Raji (cell line): Measurements from ENCODE around the gene KANSL1.

Source experiments
- POLR2A ChIP-seq: IDR thresholded peaks from 2 replicates; pipeline ENCODE4 v1.6.1; 2011; ENCODE audit warnings: low read depth, low read length, control low read depth; ENCODE audit not compliant: insufficient read depth

KANSL1 gene

DNA sequence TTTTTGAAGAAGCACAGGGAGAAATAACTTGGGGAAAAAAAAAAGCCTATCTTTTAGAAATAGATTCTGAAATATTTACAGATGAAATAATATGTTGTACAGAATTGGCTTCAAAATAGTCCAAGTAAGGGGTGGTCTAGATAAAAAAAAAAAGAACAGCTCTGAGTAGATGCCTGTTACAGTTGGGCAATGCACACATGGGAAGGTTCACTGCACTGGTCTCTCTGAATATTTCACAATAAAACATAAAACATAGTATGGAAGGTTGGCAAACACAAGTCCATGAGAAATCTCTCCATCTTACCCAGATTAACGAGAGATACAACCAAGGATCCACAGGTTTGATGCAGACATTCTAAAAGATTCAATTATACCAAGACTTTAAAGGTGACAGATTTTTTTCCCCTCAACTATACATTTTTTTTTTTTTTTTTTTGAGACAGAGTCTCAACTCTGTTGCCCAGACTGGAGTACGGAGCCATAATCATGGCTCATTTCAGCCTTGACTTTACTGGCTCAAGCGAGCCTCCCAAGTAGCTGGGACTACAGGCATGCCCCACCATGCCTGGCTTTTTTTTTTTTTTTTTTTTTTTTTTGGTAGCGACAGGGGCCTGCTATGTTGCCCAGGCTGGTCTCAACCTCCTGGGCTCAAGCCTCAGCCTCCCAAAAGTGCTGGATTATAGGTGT lies 58.0 kb downstream of the KANSL1 start:
- TF ChIP-seq POLR2A = no peak

DNA sequence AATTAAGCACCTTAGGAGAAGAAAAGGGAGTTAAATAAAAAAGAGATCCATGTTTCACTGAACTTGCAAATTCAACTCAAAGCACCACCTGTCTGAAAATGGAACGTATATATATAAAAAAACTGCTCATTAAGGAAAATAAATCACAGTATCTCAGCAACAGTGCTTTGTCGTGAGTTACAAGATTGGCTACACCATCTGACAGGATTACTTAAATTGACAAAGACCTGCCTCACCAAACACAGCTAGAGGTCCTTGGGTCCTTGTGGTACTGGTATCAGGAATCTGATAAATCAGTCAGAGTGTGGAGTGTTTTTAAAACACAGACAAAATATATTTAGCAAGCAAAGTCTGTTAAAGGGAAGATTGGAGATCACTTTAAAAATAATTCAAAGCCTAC lies 63.9 kb downstream of the KANSL1 start:
- TF ChIP-seq POLR2A = no peak

DNA sequence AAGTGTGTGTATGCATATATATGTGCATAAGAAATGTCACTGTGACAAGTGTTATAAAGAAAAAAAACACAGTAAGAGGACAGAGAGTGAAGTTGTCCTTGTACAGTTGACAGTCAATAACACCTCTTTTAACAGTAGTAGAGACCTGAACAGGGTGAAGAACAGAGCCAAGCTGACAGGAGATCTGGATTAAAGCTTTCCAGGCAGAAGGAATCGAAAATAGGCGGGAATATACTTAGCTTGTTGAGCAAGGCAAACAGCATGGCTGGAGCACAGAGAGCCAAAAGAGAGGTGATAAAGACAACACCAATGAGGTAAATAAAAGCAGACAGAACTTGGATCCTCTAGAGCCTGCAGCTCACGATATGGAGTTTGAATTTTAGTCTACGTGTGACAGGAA lies 64.8 kb downstream of the KANSL1 start:
- no peak for TF ChIP-seq POLR2A

DNA sequence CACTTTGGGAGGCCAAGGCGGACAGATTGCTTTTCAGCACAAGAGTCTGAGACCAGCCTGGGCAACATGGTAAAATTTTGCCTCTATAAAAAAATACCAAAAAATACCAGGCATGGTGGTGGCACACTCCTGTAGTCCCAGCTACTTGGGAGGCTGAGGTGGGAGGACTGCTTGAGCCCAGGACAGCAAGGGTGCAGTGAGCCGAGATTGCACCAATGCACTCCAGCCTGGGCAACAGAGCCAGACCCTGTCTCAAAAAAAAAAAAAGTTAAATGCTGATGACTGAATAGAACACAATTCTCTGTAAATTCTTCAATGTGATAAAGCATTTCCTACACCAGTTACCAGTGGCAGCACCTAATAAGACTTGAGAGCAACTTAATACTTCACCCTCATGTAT lies 65.7 kb downstream of the KANSL1 start:
- no peak for TF ChIP-seq POLR2A

DNA sequence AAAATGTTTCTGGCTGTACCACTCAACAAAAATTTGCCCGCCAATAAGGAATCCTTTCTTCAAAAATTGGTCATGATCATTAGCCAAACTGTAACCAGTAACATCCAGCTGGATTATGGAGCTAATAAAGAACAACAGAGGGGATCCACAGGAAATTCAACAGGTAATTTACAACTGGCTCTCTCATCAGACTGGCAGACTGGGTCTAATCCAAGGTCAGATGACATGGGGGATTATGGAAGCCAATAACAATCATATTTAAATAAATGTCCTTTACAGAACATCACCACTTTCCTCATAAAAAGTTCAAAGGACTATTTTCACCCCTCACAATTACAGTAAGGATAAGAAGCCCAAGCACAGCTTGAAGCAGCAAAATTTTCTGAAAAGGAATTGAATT lies 66.4 kb downstream of the KANSL1 start:
- no peak for TF ChIP-seq POLR2A

DNA sequence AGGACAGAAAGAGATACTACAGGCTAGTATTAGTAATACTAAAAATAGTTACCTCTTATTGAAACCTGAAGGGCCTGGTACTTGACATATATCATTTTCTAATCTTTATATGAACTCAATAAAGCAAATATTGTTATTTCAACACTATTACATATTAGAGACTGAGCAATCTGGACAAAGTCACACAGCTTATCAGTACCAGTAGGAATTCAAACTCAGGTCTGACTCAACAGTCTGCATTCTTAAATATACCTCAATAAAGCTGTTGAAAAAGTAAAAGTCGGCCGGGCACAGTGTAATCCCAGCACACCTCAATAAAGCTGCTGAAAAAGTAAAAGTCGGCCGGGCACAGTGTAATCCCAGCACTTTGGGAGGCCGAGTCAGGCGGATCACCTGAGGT lies 67.4 kb downstream of the KANSL1 start:
- TF ChIP-seq POLR2A = no peak

DNA sequence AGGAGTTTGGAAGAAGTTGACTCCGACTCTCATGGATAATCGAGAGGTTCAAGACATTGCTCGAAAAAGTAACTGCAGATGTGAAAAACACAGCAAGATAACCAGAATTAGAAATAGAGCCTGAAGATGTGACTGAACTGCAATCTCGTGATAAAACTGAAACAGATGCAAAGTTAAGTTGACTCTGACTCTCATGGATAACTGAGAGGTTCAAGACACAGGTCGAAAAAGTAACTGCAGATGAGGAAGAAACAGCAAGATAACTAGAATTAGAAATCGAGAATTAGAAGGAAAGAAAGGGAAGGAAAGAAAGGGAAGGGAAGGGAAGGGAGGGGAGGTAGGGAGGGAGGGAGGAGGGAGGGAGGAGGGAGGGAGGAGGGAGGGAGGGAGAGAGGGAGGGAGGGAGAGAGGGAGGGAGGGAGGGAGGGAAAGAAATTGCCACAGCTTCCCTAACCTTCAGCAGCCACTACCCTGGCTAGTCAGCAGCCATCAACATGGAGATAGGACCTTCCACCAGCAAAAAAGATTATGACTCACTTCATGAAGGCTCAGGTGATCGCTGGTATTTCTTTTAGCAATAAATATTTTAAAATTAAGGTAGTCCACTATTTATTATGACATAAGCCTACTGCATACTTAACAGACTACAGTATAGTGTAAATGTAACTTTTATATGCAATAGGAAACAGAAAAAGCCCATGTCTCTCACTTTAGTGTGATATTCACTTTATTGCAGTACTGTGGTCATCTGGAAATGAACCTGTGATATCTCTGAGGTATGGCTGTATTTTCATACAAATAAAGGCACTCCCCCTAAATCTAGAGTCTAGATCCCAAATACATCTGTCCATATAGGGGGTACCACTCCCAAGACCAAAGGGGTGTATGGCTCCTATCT lies 68.3 kb downstream of the KANSL1 start:
- no peak for TF ChIP-seq POLR2A

DNA sequence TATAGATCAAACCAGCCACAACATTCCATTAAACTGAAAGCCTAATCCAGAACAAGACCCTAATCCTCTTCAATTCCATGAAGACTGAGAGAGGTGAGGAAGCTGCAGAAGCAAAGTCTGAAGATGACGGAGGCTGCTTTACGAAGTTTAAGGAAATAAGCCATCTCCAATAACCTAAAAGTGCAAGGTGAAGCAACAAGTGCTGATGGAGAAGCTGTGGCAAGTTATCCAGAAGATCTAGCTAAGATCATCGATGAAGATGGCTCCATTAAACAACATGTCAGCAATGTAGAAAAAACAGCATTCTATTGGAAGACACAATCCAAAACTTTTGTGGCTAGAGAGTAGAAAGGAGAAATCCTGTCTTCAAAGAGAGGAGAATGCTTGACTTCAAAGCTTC lies 69.6 kb downstream of the KANSL1 start:
- no peak for TF ChIP-seq POLR2A

DNA sequence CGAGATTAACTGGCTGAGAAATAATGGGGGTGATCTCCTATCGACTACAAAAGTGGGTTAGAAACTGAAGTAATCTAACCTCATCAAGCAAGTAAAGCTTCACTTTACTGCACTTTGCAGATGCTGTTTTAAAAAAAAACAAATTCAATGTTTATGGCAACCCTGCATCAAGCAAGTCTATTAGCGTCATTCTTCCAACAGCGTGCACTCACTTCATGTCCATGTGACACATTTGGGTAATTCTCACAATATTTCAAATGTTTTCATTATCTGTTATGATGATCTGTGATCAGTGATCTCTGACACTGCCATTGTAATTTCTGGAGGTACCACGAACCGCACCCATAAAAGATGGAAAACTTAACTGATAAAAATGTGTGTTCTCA lies 70.8 kb downstream of the KANSL1 start:
- TF ChIP-seq POLR2A = no peak

DNA sequence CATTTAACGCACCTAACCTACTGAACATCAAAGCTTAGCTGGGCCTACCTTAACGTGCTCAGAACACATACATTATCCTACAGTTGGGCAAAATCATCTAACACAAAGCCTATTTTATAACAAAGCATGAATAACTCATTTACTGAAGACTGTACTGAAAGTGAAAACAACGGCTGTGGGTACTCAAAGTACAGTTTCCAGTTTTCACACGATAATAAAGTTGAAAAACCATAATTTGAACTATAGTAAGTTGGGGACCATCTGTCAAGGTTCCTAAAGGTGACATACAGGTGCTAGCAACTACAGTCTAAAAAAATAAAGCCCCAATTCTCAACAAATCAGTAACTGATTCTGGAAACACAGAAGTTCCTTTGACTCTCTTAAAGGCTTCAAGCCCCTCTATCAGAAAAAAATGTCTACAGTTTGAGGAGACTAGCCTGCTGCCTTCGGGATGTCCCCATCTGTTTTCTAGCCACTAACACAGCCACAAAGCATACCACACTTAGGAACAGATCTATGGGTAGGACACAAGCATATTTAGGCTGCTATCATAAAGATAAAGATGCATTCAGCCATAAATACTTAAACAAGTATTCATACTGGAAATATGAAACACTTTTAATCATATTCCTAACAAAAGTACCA lies 71.3 kb downstream of the KANSL1 start:
- TF ChIP-seq POLR2A = no peak

DNA sequence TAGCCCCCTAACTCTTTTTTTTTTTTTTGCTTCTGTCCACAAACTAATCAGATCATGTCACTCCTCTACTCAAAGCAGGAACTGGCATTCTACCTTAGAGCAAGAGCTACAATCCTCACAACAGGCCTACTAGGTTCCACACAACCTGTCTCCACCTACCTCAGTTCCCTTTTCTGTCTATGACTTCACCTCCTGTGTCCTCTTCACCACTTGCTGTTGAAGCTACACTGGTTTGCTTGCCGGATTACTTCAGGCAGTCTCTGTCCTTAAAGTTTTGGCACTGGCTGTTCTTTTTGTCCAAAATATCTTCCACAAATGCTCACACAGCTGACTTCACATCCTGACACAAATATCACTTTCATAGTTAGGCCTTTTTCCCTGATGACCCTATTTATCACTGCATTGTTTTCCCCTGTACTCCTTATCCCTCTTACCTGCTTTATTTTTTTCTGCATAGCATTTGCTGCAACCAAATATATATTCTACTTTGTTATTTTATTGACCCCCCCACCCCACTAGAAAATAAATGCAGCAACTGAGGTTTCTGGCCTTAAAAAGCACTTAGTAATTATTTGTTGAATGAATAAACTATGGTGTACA lies 72.0 kb downstream of the KANSL1 start:
- no peak for TF ChIP-seq POLR2A

DNA sequence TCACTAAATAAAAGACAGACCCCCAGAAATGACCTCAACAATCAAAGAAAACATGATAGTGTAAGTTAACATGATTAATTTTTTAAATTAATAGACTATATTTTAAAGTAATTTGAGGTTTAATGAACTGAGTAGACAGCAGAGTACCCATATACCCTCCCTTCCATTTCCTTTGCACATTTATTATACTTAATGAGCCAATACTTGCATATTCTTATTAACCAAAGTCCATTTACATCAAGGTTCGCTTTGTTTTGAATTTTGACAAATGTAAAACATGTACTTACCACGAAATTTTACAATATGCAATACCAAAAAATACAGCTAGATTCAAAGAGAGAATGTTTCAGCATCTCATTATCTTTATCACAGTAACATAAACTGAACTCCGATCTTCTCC lies 72.7 kb downstream of the KANSL1 start:
- TF ChIP-seq POLR2A = no peak

DNA sequence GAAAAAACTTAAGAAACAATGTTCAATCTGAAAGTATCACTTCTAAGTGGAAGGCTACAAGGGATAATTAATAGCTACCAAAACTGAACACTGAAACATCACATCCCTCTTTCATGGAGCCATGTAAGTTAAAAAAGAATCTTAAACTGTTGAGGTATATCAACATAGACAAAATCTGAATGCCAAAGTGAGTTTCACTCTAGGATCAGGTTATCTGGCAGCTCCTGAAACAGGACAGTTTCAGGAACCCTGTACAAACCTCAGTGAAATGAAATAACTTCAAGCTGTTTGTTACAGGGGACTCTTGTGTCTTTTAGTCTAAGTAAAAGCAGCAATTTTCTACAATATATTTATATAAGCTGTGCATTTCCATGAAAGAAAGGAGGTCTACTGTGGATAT lies 73.2 kb downstream of the KANSL1 start:
- TF ChIP-seq POLR2A = no peak

DNA sequence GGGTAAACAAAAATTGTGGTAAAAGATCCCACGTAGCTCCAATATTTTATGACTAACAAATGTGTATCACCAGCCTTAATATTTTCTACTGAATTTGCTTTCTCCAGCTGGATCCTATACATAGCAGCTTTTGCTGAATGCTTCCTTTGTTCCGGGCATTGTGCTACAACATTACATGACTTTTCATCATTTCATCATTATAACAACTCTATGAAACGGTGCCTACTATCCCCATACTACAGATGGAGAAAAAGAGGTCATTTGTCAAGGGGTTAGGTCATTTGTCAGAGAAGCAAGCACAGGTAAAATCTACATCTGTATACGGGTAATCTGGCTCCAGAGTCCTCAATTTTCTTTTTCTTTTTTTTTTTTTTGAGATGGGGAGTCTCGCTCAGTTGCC lies 74.3 kb downstream of the KANSL1 start:
- TF ChIP-seq POLR2A = no peak

DNA sequence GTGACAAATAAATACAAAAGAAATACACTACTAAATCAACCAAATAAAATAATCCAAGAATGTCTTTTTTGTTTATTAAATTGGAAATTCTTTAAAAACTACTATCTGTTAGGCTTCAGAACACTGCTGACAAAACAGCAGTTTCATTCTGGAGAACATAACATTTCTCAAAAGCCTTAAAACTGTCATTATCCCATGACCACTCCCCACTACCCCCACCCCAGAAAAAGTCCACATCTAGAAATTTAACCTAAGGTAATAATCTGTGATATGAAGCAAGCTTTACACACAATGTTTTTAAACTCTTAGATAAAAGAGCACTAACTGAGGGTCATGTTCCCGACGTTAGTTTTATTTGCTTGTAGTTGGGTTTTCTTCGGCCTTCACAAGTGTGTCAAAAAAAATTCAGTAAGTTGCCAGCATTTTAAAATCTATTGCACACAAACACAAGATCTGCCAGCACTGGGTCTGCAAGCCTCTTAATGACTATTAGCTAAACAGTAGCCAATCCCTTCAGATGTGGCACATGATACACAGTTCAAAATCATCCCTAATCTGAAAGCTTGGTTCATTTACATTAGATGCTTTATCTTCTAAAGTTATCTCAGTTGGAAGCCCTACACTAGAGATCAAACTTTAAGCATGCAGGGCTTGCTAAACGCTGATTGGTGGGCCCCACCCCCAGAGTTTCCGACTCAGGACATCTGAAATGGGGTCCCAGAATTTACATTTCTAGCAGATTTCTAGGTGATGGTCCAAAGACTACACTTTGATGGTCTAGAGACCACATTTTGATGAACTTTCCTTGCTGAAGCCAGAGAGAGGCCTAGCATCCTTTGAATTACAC lies 75.2 kb downstream of the KANSL1 start:
- no peak for TF ChIP-seq POLR2A
